T-helper 1 cell treated with Interleukin-12 subunit alpha and Interleukin-12 subunit beta and Interleukin-4 antibody, amounts not matched to agents 30 μg/mL and 1 μg/mL, for 36 hours (primary cell): ENCODE data around the gene DGCR8.

Source experiments
- H3K27ac Mint-ChIP-seq: one replicate; pipeline ENCODE4 v1.8.0; 2021; ENCODE audit warnings: mild to moderate bottlenecking, mixed read lengths
- H3K27me3 Mint-ChIP-seq: one replicate; pipeline ENCODE4 v1.8.0; 2021; ENCODE audit warnings: low read depth, mixed read lengths
- H3K36me3 Mint-ChIP-seq: one replicate; pipeline ENCODE4 v1.8.0; 2021; ENCODE audit warnings: low read depth, mixed read lengths
- H3K4me1 Mint-ChIP-seq: one replicate; pipeline ENCODE4 v1.8.0; 2021; ENCODE audit warnings: low read depth, mixed read lengths
- H3K4me3 Mint-ChIP-seq: one replicate; pipeline ENCODE4 v1.8.0; 2021; ENCODE audit warnings: mild to moderate bottlenecking, moderate library complexity, mixed read lengths
- H3K9me3 Mint-ChIP-seq: one replicate; pipeline ENCODE4 v1.8.0; 2021; ENCODE audit warnings: mixed read lengths

Gene DGCR8

DNA sequence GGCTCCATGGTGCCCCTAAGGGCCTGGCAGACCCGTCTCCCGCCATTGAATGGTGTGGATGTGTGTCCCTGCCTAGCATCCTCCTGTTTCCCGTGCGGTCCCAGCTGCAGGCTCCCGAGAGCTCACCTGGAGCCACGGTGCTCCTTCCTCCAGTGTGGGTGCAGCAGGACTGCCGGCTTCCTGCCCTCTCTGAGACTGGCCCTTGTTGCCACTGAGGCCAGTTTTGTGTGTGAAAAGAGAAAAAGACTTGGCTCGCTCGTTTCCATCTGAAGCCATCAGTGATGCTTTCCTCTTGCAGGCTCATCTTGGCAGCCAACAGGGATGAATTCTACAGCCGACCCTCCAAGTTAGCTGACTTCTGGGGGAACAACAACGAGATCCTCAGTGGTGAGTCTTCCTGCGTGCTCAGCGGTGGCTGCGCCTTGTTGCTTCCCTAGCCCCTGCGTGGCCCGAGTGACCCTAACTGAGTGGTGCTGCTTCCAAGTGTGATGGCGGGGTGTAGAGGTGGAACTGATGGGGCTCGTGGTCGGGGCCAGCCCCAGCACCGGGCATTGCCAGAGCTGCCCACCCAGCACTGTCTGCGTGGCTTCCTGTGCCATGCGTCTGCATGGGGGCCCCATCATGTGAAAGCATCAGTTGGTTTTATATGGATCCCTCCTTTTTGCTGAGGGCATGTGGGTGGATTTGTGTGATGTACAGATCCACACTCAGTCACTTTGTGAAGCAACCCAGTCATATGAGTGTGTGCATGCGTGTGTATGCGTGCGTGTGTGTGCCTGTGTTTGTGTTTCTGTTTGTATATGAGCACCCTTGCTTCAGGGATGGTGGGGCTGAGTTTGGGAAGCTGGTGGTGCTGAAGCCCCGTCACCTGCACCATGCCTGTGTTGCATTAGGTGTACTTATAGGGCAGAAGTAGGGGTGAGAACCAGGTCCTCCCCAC lies 36.7 kb upstream of the DGCR8 start:
- no peak overlapping the region for H3K27ac Mint-ChIP-seq
- H3K4me3 Mint-ChIP-seq: no peak overlapping the region
- no peaks in the 10 kb centered on the region for H3K27me3 Mint-ChIP-seq
- H3K36me3 Mint-ChIP-seq: peaks cover 32% of the 10 kb centered on the region
- no peaks in the 10 kb centered on the region for H3K4me1 Mint-ChIP-seq
- H3K9me3 Mint-ChIP-seq: peaks cover 7% of the 10 kb centered on the region

DNA sequence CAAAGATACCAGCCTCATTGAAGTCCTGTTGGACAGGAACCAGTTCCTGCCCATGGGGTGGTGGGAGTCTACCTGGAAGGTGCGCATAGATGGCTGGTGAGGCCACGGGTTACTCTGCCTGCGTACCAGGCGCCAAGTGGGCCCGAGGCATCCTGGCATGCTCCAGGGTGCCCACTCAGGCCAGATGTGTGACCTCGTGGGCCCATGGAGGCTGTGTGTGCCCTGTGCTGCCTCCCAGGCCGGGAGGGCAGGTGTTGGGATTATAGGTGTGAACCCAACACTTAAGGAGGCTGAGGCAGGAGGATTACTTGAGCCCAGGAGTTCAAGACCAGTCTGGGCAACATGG lies 36.1 kb upstream of the DGCR8 start:
- no peaks in the 10 kb centered on the region for H3K4me1 Mint-ChIP-seq
- no peaks in the 10 kb centered on the region for H3K27me3 Mint-ChIP-seq
- H3K4me3 Mint-ChIP-seq: no peak overlapping the region
- peaks cover 37% of the 10 kb centered on the region for H3K36me3 Mint-ChIP-seq
- no peak overlapping the region for H3K27ac Mint-ChIP-seq
- peaks cover 13% of the 10 kb centered on the region for H3K9me3 Mint-ChIP-seq

DNA sequence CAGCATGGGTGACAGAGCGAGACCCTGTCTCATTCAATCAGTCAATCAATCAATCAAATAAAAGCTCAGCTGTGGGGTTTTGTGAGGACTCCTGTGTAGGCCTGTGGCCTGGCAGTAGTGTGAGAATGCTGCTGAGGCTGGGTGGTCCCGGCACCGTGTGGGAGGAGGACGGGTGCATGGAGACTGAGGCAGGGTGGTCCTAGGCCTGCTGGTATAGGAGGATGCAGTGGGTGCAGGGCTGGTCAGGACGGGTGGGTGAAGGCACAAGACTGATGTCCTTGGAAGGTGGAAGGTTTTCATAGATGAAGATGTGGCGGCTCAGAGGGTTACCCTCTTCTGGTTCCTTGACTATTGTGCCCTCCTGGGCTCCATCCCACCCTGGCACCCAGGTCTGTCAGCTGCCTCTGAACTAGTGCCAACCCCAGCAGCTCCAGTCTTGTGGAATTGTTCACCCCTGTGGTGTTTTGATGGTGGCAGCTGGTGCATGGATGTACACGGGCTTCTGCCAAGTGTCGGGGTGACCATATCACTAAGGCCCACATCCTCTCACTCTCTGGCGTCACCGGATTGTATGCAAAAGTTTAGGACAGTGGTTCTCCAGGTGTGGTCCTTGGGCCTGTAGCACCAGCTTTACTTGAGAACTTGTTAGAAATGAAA lies 35.4 kb upstream of the DGCR8 start:
- Mint-ChIP-seq H3K9me3 (peaks cover 16% of the 10 kb centered on the region), H3K4me3 (no peak overlapping the region), H3K27ac (no peak overlapping the region), H3K4me1 (no peaks in the 10 kb centered on the region), H3K36me3 (peaks cover 40% of the 10 kb centered on the region), H3K27me3 (no peaks in the 10 kb centered on the region)

DNA sequence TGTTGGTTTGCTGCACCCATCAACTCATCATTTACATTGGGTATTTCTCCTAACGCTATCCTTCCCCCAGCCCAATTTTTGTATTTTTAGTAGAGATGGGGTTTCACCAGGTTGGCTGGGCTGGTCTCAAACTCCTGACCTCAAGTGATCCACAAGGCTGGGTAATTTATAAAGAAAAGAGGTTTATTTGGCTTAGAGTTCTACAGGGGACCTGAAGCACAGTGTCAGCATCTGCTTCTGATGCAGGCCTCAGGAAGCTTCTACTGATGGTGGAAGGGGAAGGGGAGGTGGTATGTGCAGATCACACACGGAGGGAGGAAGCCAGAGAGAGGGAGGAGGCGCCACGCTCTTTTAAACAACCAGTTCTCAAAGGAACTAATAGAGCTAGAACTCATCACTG lies 33.3 kb upstream of the DGCR8 start:
- Mint-ChIP-seq H3K27ac (peak overlapping the region; percentile 39), H3K9me3 (peaks cover 16% of the 10 kb centered on the region), H3K27me3 (no peaks in the 10 kb centered on the region), H3K36me3 (peaks cover 36% of the 10 kb centered on the region), H3K4me3 (no peak overlapping the region), H3K4me1 (no peaks in the 10 kb centered on the region)

DNA sequence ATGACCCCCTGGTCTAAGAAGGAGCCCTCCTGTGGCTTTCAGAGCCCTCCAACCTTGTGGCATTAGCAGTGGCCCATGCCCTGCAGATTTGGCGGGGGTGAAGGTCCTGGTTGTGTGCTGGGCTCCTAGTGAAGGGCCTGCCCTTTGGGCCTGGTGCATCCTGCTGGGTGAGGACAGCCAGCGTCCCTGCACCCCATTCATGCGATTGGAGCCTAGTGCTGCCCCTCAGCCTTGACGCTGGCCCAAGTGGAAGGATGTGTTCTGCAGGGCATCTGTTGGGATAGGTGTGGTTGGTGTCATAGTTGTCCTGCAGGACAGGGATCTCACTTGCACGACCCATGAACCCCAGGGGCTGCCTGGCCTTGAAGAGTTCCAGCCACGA lies 28.1 kb upstream of the DGCR8 start:
- no peaks in the 10 kb centered on the region for H3K4me1 Mint-ChIP-seq
- peaks cover 13% of the 10 kb centered on the region for H3K9me3 Mint-ChIP-seq
- H3K27me3 Mint-ChIP-seq: no peaks in the 10 kb centered on the region
- no peak overlapping the region for H3K4me3 Mint-ChIP-seq
- no peak overlapping the region for H3K27ac Mint-ChIP-seq
- peaks cover 24% of the 10 kb centered on the region for H3K36me3 Mint-ChIP-seq

DNA sequence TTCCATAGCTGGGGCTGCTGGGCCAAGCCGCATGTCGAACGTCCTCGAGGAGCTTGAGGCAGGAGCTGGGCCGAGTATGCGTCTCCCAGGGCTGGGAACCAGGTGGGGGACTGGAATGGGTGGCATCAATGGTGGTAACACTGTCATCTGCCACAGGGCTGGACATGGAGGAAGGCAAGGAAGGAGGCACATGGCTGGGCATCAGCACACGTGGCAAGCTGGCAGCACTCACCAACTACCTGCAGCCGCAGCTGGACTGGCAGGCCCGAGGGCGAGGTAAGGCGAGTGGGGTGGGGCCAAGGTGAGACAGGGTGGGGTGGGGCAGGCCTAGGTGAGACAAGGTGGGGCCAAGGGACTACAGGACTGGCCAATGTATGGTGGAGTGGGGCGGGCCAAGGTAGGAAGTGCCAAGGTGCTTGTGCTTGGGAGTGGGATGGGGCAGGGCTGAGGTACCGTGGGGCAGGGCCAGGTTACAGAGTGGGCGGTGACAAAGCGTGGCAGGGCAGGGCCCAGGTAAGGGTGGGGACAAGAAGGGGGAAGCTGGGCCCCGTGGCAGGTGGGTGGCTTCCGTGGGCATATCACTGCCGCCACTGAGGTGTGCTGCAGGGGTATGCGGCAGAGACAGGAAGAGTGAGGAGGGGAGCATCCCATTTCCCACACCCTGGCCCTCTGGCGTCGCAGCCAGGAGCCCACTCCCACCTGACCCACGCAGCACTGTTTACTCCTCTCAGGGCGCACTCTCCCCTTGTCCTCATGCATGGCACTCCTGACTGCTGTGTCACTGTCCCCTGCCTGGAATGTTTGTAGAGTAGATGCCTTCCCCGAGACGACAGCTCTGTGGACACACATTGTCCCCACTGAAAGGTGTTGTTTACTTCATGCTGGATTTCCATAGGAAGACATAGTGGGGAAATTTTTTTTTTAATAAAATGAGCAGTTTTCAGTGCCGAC lies 27.5 kb upstream of the DGCR8 start:
- Mint-ChIP-seq H3K9me3 (peaks cover 13% of the 10 kb centered on the region), H3K27me3 (no peaks in the 10 kb centered on the region), H3K4me3 (no peak overlapping the region), H3K4me1 (no peaks in the 10 kb centered on the region), H3K36me3 (peaks cover 20% of the 10 kb centered on the region), H3K27ac (no peak overlapping the region)

DNA sequence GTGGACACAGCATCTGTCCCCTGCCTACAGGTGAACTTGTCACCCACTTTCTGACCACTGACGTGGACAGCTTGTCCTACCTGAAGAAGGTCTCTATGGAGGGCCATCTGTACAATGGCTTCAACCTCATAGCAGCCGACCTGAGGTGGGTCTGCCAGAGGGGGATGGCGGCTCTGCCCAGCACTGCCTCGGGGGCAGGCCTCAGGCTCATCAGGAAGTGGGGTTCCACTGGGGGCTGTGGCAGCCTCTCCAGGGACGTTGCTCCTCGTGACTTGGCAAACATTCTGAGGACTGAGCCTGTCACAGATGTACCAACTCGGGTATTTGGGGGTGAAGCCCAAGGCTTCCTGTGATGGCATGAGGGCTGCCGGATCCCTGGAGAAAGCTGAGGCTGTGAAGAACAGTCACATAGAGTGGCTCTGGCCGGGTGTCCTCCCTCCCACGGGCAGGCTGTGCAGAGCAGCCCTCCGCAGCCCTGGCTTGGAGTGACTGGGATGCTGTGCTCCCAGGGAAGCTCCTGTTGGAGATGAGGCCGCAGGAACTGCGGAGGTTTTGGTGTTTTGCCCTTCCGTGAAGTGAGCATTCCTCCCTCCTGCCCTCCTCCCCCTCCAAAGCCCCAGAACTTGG lies 26.5 kb upstream of the DGCR8 start:
- Mint-ChIP-seq H3K4me3 (no peak overlapping the region), H3K27me3 (no peaks in the 10 kb centered on the region), H3K36me3 (peaks cover 19% of the 10 kb centered on the region), H3K4me1 (no peaks in the 10 kb centered on the region), H3K27ac (no peak overlapping the region), H3K9me3 (peaks cover 7% of the 10 kb centered on the region)

DNA sequence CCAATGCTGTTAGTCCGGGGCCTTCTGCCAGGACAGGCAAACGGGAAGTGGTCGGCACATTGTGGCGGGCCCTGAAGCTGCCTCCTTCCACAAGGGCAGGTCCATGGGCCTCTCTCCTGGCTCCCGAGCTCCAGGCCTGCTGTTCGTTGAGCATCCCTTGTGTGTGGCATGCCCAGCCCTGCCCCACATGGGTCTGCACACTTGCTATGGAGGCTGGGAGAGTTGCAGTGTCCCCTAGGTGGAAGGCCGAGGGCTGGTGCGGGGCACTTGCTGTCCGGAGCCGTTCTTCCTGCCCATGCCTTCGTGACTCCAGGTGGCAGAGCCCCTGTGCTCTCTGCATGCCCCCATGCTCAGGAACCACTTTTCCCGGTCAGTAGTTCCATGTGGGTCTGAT lies 26.0 kb upstream of the DGCR8 start:
- no peaks in the 10 kb centered on the region for H3K27me3 Mint-ChIP-seq
- H3K9me3 Mint-ChIP-seq: peaks cover 3% of the 10 kb centered on the region
- no peak overlapping the region for H3K27ac Mint-ChIP-seq
- peaks cover 14% of the 10 kb centered on the region for H3K36me3 Mint-ChIP-seq
- no peak overlapping the region for H3K4me3 Mint-ChIP-seq
- H3K4me1 Mint-ChIP-seq: peaks cover 2% of the 10 kb centered on the region

DNA sequence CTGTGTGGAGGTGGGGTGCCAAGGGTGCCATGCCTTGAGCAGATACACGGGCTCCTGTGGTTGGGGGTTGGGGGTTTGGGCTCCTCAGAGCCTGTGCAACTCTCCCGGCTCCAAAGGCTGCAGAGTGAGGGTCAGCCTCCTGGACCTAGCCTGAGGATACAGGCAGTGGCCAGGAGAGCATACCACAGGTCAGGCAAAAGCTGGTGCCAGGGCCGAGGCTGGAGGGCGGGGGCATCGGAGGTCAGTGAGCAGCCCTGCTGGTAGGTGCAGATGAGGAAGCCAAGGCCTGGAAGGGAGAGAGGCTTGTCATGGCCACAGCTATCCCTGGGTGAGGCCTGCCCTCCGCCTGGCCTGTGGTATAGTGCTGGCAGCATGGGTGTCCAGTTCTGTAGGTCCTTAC lies 25.6 kb upstream of the DGCR8 start:
- Mint-ChIP-seq H3K4me1 (peaks cover 5% of the 10 kb centered on the region), H3K36me3 (peaks cover 11% of the 10 kb centered on the region), H3K9me3 (no peaks in the 10 kb centered on the region), H3K27ac (no peak overlapping the region), H3K4me3 (no peak overlapping the region), H3K27me3 (no peaks in the 10 kb centered on the region)

DNA sequence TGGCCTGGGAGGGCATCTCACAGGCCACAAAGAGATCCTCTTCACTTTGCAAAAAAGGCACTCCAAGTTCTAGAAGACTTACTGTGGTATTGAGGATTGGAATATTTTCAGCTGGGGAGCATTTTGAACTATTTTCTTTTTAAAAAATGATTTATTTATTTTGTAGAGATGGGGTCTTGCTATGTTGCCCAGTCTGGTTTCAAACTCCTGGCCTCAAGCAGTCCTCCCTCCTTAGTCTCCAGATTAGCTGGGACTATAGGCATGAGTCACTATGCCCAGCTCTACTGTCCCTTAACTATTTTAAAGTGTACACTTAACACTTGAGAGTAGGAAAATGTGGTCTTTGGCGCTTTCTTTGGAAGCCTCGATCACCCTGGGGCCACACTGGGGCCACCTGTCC lies 24.9 kb upstream of the DGCR8 start:
- H3K4me1 Mint-ChIP-seq: peaks cover 7% of the 10 kb centered on the region
- peaks cover 8% of the 10 kb centered on the region for H3K36me3 Mint-ChIP-seq
- no peak overlapping the region for H3K27ac Mint-ChIP-seq
- H3K27me3 Mint-ChIP-seq: no peaks in the 10 kb centered on the region
- no peak overlapping the region for H3K4me3 Mint-ChIP-seq
- H3K9me3 Mint-ChIP-seq: no peaks in the 10 kb centered on the region

DNA sequence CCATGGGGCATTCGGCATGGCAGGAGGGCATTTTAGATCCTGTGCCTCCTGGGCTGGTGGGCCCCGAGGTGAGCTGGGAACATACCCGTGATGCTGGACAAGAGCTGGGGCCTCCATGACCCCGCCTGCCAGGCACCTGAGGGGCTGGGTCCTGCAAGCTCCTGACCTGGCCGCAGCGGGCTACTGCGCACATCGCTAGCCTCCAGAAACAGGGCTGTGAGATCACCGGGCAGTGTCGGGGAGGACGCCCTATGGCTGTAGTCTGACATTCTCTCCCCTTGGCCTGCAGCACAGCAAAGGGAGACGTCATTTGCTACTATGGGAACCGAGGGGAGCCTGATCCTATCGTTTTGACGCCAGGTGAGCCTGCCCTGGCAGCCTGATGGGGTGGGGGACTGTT lies 24.4 kb upstream of the DGCR8 start:
- H3K27me3 Mint-ChIP-seq: no peaks in the 10 kb centered on the region
- no peaks in the 10 kb centered on the region for H3K9me3 Mint-ChIP-seq
- peaks cover 8% of the 10 kb centered on the region for H3K36me3 Mint-ChIP-seq
- no peak overlapping the region for H3K27ac Mint-ChIP-seq
- H3K4me1 Mint-ChIP-seq: peaks cover 7% of the 10 kb centered on the region
- H3K4me3 Mint-ChIP-seq: no peak overlapping the region

DNA sequence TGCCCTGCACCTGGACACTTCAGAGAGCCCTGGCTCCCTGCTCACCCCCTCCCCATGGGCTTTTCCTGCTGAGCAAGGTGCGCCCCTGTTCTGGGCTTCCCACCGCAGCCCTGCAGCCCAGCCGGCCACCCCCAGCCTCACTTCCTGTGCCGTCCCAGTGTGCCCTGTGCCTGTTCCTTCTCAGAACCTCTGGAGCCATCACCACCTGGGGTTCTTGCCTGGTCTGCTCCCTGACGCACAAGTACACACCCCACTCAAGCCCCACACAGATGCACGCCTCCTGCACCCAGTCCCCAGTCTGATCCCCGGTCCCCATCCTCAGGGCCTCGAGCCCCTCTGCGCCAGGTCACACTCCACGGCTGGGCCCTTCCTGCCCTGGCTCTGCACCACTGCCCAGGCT lies 23.9 kb upstream of the DGCR8 start:
- no peak overlapping the region for H3K27ac Mint-ChIP-seq

DNA sequence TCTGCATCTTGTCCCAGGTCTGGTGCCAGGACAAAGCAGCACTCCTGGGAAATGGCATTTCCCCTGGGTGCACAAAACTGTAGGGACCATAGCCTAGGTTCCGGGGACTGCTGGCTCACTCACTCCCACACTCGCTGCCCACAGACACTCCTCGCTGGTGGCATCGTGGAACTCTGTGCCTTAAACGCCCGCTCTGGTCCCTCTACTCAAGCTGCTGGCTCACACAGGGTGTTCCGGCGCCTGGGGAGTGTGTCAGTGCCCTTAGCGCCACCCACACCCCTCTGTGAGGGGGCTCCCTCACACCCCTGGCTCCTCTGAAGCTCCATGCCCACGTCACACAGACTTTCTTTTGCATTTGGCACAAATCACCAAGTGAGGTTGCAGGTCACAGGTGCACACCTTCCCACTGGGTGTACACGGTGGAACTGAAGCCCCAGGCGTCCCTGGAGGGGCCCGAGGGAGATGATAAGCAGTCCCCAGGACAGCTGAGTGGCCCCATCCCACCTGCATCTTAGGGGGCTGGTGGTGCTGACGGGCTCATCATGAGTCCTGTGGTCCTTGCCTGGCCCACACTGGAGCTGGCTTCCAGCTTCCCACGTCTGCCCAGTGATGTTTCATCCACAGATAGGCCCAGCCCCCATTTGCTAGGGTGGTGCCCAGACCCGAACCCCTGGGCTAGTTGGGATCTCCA lies 23.2 kb upstream of the DGCR8 start:
- Mint-ChIP-seq H3K4me3 (no peak overlapping the region), H3K4me1 (peaks cover 7% of the 10 kb centered on the region), H3K9me3 (no peaks in the 10 kb centered on the region), H3K27ac (no peak overlapping the region), H3K36me3 (peaks cover 8% of the 10 kb centered on the region), H3K27me3 (no peaks in the 10 kb centered on the region)

More for the DNA sequence above, 23.9 kb upstream of the DGCR8 start:
- Mint-ChIP-seq H3K4me1 (peaks cover 7% of the 10 kb centered on the region), H3K9me3 (no peaks in the 10 kb centered on the region), H3K4me3 (no peak overlapping the region), H3K36me3 (peaks cover 8% of the 10 kb centered on the region), H3K27me3 (no peaks in the 10 kb centered on the region)
